ENCODE results near the gene FIGN. TPM values are rescaled to one million over a fixed set of nuclear protein-coding genes. Genes with fewer than 3 reads are reported as not detected.

Gene FIGN
- total RNA-seq, 3 donors from 2014 or later = 2.6 to 13.9 (median 5.0) TPM

DNA sequence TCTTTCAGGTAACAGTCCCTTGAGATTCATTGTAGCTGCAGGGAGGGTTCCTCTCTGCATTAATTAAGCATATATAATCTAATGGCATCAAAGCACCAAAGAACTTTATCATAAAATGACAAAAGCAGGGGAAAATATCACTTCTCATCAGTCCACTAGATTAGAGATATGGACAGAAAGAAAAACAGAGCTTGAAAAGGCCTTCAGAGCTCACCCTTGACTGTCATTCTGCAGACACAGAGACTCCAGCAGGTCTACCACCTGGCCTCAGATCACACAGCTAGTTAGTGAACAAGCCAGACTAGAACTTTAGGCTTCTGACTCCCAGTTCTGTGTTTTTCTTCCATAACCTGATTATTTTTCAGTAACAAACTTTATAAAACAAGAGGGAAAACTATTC is 88.5 kb downstream of the FIGN start:
- H3K4me3 ChIP-seq = no peak overlapping the region
- intact Hi-C loops (cut with DNase I; ENCODE audit: low total_unique reads) = no loop called here
- DNase-seq (ENCODE audit: low spot score in 2 of 2) = no peak
- TF ChIP-seq, protein P1, sequence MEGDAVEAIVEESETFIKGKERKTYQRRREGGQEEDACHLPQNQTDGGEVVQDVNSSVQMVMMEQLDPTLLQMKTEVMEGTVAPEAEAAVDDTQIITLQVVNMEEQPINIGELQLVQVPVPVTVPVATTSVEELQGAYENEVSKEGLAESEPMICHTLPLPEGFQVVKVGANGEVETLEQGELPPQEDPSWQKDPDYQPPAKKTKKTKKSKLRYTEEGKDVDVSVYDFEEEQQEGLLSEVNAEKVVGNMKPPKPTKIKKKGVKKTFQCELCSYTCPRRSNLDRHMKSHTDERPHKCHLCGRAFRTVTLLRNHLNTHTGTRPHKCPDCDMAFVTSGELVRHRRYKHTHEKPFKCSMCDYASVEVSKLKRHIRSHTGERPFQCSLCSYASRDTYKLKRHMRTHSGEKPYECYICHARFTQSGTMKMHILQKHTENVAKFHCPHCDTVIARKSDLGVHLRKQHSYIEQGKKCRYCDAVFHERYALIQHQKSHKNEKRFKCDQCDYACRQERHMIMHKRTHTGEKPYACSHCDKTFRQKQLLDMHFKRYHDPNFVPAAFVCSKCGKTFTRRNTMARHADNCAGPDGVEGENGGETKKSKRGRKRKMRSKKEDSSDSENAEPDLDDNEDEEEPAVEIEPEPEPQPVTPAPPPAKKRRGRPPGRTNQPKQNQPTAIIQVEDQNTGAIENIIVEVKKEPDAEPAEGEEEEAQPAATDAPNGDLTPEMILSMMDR (IDR thresholded peaks at IDR 0.05) = no peak
- no peak for TF ChIP-seq POLR2AphosphoS5 (IDR thresholded peaks at IDR 0.05)
- no peak for TF ChIP-seq POLR2A (IDR thresholded peaks at IDR 0.05)
- no peaks in the 10 kb centered on the region for H3K9me3 ChIP-seq
- peak overlapping the region; percentile 39 to 51 for H3K27ac ChIP-seq
- no peaks in the 10 kb centered on the region for H3K27me3 ChIP-seq
- H3K4me1 ChIP-seq = no peaks in the 10 kb centered on the region
- H3K36me3 ChIP-seq = no peaks in the 10 kb centered on the region

DNA sequence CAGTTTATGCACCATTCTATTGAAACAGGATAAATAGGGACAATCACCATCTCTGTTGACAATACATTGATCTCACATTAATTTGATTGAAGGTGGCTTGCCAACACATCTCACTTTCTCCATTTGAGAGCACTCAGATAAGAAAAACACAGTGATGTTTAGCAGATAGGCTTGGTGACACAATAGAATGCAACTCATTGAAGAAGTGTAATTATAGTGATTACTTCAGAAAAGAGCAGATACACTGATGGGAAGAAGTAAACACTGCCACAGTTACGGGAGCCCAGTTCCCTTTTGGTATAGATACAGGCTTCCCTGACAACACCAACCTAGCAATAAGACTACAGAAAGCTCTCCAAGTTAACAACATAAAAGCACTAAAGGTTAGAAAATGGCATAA is 89.1 kb downstream of the FIGN start:
- no peaks in the 10 kb centered on the region for H3K9me3 ChIP-seq
- DNase-seq (ENCODE audit: low spot score in 2 of 2) = no peak
- no peaks in the 10 kb centered on the region for H3K36me3 ChIP-seq
- TF ChIP-seq POLR2A (IDR thresholded peaks at IDR 0.05) (no peak), POLR2AphosphoS5 (IDR thresholded peaks at IDR 0.05) (no peak)
- TF ChIP-seq, protein P1 (IDR thresholded peaks at IDR 0.05) = no peak
- peak overlapping the region; percentile 39 to 51 for H3K27ac ChIP-seq
- H3K4me3 ChIP-seq = no peak overlapping the region
- H3K27me3 ChIP-seq = no peaks in the 10 kb centered on the region
- no peaks in the 10 kb centered on the region for H3K4me1 ChIP-seq
- intact Hi-C loops (cut with DNase I; ENCODE audit: low total_unique reads) = no loop called here

DNA sequence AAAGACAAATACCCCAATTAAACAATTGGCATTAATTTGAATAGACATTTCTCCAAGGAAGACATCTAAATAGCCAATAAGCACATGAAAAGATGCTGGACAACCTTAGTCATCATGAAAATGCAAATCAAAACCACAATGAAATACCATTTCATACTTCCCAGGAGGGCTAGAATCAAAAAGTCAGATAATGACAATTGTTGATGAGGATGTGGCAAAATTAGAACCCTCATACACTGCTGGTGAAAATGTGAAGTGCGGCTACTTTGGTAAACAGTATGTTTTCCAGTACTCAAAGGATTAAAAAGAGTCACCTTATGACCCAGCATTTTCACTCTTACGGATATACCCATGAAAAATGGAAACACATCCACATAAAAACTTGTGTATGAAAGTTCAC is 91.6 kb downstream of the FIGN start:
- no peaks in the 10 kb centered on the region for H3K9me3 ChIP-seq
- no peak for TF ChIP-seq POLR2A (IDR thresholded peaks at IDR 0.05)
- TF ChIP-seq, protein P1 (IDR thresholded peaks at IDR 0.05) = no peak
- no peak for TF ChIP-seq POLR2AphosphoS5 (IDR thresholded peaks at IDR 0.05)
- H3K36me3 ChIP-seq = no peaks in the 10 kb centered on the region
- H3K27me3 ChIP-seq = no peaks in the 10 kb centered on the region
- intact Hi-C loops (cut with DNase I; ENCODE audit: low total_unique reads) = no loop called here
- H3K27ac ChIP-seq = no peak overlapping the region
- H3K4me3 ChIP-seq = no peak overlapping the region
- no peaks in the 10 kb centered on the region for H3K4me1 ChIP-seq
- no peak for DNase-seq (ENCODE audit: low spot score in 2 of 2)

DNA sequence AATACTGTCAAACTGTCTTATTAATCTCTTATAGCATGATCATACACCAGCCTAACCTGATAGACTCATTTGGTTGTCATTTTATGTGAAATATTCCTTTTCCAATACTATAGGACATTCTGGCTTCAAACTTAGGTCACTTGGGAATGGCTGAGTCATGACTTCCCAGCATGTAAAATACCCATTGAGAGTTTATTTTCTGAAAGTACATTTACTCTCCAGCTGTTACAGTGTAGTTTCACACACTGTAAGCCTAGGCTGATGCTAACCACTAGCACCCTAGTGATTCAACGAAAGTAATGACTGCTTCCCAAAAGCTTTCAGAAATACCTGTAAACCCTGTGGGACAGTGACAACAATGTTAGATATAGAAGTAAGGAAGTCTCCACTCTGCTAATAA is 93.8 kb downstream of the FIGN start:
- intact Hi-C loops (cut with DNase I; ENCODE audit: low total_unique reads) = no loop called here
- Histone ChIP-seq H3K4me3 (no peak overlapping the region), H3K36me3 (no peaks in the 10 kb centered on the region), H3K4me1 (no peaks in the 10 kb centered on the region), H3K27ac (no peak overlapping the region), H3K27me3 (no peaks in the 10 kb centered on the region), H3K9me3 (no peaks in the 10 kb centered on the region)
- DNase-seq (ENCODE audit: low spot score in 2 of 2) = no peak
- TF ChIP-seq, protein P1 (IDR thresholded peaks at IDR 0.05) = no peak
- TF ChIP-seq POLR2AphosphoS5 (IDR thresholded peaks at IDR 0.05) (no peak), POLR2A (IDR thresholded peaks at IDR 0.05) (no peak)

DNA sequence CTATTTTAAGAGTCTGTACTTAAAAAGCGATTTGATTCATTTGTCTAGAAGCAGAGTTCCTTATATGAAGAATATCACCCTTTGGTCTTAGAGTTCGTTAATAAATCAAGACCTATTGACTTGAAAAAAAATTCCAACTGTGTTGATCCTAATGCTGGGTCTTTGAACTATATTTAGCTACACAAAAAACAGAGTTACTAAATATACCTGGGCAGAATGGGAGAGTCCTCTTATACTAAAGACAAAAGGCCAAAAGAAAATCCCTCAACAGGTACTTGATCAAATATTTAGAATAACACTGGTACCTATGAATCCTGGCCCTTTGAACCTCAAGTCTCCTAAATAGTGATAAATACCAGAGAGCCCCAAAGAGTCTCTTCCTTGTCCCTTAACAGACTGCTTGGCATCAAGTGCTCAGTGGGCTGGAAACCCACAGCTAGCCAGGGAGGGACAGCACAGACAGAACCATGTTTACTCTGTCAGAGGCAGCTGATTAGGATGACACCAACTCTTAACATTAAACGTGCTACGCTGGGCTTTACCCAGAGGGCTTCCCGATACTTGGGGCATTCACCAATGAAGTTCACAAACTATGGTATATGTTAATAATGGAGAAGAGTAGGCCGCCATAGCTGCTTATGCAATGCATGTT is 95.1 kb downstream of the FIGN start:
- Histone ChIP-seq H3K4me3 (no peak overlapping the region), H3K9me3 (no peaks in the 10 kb centered on the region), H3K36me3 (no peaks in the 10 kb centered on the region), H3K27ac (no peak overlapping the region), H3K4me1 (no peaks in the 10 kb centered on the region), H3K27me3 (no peaks in the 10 kb centered on the region)
- DNase-seq (ENCODE audit: low spot score in 2 of 2) = no peak
- no peak for TF ChIP-seq POLR2AphosphoS5 (IDR thresholded peaks at IDR 0.05)
- TF ChIP-seq POLR2A (IDR thresholded peaks at IDR 0.05) = no peak
- TF ChIP-seq, protein P1 (IDR thresholded peaks at IDR 0.05) = no peak
- intact Hi-C loops (cut with DNase I; ENCODE audit: low total_unique reads) = no loop called here

Measured in breast epithelium (tissue), 4 donors.